ENCODE results near the gene IGLL1.
"Not testable (repeated sequence)": the region's sequence is repeated elsewhere in the genome, so short reads cannot be mapped to it uniquely, and the experiment has no call there.

Gene IGLL1

DNA sequence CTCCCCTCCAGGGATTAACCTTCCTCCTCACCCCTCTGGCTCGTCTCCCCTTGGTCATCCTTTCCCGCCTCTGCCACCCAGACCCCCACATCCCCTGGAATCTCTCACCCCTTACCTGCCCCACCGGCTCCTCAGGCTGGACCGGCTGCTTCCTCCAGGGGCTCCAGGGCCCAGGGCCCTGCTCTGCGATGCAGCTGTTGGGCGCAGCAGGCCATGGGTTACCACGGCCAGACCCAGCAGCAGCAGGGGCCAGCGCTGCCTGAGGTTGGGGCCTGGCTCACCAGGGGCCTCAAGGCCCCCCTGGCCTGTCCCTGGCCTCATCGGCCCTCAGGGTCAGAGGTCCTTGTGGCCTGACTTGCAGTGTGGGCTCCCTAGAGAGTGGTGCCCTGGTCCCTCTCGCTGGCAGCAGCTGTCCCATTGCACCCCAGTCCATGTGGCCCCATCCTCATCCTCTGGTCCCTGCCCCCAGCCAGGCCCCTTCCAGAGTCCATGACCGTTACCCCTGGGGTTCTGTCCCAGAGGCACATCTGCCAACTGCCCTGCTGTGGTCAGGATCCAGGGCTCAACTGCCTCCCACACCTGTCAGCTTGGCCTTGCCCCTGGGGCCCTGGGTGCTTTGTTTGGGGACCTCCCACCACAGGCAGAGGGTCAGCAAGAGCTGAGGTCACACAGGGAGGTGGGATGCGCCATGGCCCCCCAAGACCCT lies at the start of gene IGLL1:
Gene IGLL1 (minus strand): TSS at position 421 of the 706 bp plus-strand sequence. CDS start 100 bp downstream, at position 321.
- no peak for DNase-seq

DNA sequence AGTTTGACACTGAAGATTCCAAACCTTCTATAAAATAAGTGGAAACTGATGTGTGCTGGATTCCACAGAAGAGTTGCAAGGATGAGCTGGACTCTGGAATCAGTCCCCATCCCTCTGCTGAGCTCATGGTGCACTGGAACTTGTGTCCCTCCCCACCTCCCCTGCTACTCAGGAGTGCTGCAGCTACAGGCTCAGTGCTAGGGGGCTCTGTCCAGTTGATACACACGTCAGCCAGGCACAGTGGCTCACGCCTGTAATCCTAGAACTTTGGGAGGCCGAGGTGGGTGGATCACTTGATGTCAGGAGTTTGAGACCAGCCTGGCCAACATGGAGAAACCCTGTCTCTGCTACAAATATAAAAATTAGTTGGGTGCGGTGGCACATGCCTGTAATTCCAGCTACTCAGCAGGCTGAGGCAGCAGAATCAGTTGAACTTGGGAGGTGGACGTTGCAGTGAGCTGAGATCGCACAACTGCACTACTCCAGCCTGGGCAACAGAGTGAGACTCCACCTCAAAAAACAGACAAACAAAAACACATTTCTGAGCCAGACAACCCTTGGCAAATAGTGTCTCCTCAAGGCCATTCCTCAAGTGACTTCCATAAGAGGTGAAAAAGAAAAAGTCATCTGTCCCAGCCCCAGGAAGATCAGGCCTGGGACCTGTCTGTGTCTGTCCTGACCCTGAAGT lies 48.1 kb upstream of the IGLL1 start:
- not testable (repeated sequence) for DNase-seq

DNA sequence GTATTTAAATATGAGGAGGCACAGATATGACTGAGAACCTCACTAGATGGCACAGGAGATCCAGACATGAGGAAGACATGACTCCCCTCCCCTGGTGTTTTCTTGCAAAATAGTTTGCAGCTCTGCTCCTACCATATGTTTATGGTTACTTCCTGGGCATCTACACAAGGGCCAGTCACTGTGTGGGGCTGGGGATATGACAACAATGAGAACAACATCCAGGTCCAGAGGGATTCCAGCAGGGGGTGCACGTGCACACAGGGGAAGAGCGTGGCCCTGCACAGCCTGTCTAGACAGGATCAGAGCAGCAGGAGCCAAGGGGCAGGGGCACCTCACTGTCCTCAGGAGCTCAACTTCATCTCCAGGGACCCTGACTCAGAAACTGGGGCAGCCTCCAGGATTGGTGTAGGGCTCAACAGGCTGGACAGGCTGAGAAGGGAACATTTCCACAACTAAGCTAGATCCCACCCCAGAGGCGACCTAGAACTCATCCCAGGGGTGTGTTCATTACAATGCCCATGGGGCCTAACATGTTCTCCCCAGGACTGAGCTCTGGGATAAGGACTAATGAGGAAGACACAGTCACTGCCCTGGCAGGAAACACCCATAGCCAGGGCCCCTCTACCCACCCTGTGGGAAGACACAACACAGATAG lies 47.4 kb upstream of the IGLL1 start:
- DNase-seq, result not testable (repeated sequence)

DNA sequence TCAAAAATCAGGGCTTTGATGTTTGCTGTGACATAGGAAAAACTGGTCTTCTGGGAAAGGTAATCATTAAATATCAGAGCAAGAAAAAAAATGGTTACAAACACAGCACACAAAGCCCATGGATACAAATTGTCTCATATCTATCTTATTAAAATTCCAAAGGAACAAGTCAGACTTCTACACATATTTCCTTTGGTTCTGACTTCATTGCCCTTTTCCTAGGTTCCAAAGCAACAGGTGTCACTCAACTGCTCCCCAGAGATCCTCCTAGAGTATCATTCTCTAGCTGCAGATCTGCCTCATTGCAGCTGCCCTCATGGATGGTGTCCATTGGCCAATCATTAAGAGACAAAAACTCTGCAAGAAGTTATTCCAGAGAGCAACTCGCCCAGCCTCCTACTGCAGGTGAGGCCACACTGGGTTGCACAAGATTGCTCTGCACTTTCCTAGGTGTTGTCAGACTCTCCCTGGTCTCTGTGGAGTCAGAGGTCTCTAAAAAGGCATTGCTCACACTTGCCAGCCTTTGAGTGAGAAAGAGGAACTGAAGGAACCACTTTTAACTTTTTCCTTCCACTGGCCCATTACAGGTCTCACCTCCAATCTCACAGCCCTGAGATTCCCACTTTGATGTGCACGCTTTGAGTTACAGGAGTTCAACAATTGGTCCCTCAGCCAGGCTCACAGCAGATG lies 46.3 kb upstream of the IGLL1 start:
- DNase-seq, result no peak

DNA sequence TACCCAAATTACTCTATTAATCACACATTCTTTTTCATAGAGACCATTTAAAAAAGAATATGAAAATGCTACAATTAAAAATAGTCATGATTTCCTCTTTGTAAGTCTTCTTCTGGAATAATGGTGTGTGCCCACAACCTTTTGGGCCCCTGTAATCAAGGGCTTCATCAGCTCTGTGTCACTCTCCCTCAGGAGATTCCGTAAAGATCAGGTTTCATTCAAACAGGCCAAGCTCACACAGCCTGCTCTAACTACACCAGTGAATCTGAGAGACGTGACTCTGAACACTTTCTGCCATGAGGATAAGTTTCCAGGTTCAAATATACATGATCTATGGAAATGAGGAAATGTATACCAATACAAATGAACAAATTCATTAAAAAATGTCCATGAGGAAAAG lies 42.5 kb upstream of the IGLL1 start:
- no peak for DNase-seq

DNA sequence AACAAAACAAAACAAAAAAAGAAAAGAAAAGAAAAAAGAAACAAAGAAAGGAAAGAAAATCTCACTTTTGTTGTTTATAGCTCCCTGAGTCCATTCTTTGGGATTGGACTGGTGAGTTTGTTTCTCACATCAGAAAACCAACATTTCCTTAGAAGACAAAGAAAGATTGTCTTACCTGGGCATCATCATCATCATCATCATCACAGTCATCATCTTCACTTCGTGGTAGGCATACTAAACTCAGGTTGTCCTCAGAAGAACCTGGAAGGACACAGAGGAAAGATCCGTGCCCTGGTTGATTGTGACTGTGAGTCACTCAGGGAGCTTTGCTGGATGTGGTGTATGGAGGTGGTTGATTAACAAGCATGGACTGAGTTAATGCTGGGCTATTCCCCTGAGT lies 41.8 kb upstream of the IGLL1 start:
- DNase-seq, result not testable (repeated sequence)

DNA sequence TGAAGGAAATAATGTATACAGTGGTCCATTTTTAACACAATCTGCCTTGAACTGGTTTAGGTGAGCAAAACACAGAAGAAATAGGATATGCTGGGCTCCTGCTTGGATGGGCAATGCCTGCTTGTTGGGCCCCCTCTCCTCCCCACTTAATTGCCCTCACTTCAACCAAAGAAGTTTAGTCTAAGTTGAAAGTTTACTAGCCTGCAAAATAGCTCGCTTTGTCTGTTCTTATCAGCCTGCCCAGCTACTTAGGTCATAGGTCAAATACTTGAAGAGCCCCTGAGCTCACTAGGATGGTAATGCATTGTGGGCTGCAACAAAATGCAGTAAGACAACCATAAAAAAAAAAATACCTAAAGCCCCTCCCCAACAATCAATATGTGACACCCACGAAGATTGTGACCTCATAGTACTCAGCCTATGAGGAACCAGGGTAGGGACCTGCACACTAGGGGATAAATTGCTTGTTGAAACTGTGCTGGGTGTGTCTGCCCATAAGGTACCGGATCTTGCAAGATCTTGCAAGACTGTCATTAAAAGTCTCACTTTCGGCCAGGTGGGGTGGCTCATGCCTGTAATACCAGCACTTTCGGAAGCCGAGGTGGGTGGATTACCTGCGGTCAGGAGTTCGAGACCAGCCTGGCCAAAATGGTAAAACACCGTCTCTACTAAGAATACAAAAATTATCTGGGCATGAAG lies 41.1 kb upstream of the IGLL1 start:
- DNase-seq, result no peak

DNA sequence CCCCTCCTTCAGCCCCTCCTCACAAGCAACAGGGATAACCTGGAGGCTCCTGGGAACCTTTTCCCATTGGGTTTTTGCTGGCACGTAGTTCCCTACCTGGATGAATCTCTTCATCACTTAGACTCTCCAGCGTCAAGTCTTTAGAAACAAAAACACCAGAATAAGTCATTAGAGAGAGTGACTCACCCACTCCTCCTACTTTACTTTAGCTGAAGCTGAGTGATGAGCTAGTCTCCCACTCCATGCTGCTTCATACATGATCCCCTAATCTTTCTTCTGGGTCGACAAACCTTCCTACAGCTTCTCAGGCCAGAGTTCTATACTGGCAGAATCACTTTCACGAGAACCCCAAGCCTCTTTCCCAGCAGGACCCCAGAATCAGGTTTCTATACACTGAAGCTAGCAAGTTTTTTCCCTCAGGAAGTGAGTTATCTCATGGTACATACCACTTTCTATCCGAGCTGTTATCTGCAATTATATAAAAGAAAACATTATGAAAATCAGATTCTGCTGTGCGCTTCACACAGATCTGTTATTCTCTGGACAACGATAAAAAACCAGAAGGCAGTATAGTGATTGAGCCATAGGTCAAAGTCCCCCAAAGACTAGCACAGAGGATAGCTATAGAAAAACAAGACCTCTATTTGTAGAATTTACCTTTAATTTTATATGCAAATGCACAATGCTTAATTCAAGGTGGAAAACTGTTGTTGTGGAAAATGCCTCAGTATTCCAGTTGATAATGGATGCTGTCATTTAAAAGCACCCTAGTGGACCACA lies 33.3 kb upstream of the IGLL1 start:
- no peak for DNase-seq

DNA sequence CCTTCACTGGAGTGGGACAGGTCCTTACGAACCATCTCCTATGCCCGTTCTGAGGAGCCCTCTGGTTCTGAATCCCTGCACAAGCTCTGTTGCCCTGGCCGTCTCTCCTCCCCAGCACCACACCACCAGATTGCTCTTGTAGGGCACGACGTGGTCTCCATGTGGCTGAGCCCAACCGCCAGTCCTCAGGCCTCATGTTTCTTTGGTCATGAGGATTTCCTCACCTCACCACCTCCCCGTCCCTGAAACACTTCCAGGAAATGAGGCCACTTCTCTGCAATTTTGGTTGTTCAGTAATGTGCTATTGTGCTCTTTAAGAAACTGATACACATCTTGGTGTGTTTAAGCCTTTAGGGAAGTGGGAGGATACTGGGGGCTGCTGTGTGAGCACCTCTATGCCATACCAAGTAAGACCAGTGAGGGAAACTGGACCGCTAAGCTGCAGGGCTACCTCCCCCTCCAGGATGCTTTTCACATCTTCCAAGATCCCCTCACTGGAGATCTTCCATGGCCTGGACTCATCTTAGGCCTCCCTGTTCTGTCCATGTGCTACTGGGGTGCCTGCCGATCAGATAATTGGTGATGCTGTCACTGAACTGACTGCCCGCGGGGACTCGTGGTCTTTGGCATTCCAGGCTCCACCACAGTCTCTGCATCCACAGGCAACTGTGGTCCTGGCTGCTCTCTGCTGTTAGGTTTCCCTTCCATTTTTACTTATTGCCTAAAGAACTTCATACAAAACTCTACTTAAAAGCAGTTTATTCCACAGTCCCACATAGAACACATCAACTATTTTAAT lies 30.1 kb upstream of the IGLL1 start:
- no peak for DNase-seq

DNA sequence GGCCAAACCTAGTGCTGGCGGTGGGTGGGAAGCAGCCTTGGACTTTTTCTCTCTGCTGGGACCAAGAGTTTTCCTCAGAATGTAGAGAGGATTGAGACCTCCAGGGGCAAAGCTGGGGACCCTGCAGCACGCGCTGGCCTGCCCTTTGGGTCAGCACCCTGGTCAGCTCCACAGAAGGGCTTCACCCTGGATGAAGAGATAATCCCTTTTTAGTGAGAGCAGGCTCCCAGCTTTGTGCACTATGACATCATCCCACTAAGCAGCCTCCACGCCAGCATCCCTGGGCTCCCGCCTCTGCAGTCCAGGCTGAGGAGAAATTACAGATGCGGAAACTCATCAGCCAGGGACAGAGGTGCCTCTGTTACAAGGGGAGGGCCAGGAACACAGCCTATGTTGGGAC lies 28.5 kb upstream of the IGLL1 start:
- no peak for DNase-seq

DNA sequence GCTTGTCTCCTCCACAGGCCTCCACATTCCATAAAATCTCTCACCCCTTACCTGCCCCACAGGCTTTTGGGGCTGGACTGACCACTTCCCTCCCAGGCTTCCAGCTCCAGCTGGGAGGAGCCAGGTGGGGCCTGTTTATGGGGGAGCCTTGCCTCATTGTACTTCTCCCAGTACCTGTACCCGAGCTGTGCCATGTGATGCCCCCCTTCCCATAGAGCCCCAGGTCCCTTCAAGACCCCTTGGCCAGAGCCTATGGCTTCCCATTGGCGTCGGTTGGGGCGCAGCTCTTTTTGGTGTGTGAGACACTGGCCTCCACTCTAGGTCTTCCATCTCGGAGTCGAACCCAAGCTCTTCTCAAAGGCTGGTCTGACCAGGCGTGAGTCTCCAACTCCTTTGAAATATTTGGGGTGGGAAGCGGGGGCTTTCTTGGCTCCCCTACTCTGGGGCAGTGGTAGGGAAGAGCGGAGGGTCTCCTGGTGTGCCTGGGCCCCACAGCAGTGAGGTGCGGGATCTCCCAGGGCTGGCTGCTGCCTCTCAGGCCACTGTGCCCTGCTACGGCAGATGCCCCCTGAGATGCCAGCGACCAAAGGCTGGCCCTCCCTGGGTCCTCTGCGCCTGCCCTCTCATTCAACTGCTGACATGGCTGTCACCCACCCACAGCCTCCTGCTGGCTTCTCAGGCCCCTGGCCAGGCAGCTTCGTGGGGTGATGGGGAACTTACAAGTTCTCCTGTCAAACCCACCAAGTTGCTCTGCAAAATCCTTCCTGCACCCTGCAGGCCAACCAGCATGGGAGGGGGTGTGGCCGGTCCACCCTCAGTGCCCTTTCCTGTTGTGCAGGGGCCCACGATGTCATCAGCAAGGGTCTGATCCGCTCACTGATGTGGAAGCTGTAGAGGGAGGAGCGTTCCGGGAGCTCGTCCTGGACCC lies 26.4 kb upstream of the IGLL1 start:
- no peak for DNase-seq

DNA sequence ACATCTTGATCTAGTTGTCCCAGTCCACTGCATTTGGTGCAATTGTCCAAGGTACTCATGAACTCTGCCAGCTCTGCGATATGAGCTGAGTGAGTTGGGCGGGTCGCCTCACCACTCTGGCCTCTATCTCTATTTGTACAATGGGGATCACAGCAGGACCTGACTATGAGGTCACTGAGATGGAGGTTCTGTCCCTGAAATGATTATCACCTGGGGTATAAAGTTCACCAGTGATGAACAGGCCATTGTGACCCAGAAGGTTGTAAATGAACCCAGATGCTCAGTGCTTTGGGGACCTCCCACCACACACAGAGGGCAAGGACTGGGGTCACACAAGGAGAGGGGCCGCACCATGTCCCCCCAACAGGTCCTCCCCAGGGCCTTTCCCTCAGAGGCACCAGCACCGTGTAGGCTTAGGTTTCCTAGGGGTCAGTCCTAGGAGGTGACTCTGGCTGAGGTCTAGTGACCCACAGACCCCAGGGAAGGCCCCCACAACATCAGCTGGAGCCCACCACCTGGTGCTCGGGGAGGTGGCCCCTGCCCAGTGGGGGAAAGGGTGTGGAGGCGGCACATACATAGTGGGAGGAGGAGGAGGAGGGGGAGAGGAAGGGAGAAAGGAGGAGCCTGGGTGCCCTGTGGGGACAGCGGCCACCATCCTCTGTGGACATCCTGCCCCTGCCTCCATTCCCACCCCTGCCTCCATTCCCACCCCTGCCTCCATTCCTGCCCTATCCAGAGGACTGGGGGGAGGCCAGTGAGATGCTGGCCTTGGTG lies 25.0 kb upstream of the IGLL1 start:
- no peak for DNase-seq

DNA sequence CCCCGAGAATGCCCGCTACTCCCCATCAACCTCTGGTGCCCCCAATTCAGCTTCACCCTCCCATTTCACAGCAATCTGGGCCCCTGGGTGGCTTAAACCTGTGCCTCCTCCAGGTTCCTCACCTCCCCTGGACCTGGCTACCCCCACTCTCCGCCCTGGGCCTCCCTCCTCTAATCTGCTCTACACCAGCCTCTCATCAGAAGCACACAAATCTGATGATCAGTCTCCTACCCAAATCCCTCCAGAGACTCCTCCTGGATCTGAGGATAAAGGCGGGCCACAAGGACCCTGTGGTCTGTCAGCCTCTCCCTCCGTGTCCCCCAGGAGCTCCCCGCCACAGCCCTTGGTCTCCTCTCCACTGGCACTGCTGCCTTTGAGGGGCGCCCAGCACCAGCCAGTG lies 23.2 kb upstream of the IGLL1 start:
- no peak for DNase-seq

DNA sequence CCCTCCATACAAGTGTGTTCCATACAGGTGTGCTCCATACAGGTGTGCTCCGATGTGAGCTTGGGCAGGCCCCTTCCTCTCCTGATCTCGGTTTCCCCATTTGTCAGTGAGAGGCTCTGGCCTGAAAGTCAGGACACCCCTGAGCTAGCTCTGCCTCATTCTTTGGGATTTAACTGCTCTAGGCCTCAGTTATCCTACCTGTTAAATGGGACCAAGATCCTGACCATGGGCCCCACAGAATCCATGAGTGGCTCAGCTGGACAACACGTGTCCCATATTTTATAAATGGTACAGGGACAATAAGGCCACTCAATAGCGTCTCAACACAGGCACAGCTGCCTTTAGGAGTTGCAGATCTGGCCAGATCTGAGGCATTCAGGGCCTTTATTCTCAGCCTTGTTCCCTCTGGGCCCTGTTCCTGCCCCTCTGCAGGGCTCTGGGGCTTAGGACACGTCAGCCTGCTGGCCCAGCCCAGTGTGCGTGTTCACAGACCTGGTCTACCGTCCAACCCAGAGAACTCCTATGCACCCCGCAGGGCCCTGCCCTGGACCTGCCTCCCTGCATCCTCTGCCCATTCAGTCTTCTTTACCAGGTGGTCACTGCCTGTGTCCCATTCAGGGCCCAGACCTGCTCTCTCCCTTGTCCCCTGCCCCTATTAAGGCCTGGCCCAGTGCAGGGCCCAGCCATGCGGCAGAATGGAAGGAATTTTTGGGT lies 18.9 kb upstream of the IGLL1 start:
- no peak for DNase-seq

DNA sequence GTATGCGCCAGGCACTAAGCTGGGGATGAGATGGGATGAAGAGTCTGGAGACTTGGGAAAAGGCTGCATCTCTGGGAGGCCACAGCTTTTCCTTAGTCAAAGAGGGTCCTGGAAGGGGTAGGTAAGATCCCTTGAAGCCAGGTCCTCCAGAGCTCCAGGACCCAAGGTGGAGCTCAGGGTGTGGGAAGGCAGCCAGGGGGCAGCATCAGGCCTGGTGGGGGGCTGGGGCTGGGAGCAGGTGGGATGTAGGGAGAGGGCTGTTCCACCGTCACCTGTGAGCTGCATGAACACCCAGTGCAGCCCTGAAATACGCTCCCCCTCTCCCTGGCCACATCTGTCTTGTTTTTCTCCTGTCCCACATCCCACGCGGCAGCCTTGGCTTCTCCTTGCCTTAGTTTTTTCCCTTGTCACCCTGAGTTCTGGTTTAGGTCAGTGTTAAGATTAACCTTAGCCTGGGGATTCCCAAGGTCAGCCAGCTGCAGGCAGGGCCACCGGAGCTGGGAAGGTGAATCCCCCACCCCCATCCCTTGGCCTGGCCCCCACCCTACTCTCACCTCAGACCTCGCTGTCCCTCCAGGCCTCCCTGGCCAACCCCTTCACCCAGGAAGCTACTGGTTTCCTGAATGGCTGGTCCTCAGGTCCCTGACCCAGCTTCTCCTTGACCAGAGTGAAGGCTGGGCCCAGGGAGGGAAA lies 17.6 kb upstream of the IGLL1 start:
- not testable (repeated sequence) for DNase-seq

DNA sequence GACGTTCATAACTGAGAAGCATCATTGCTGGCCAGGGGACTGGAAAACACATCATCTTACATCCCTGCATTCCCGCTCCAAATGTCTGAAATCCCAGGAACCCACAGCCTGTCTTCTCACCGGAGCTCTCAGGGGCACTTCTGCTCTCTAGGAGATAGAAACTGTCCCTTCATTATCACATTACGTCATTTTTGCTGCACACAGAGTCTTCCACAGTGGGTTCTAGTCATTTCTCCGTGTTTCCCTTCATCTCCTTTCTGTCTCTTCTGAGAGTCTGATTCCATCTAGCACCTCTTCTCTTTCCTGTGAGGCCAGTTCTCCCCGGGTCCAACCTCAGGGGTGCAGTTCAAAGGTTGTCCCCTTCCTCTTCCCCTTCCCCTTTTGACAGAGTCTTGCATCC lies 15.8 kb upstream of the IGLL1 start:
- DNase-seq, result not testable (repeated sequence)

DNA sequence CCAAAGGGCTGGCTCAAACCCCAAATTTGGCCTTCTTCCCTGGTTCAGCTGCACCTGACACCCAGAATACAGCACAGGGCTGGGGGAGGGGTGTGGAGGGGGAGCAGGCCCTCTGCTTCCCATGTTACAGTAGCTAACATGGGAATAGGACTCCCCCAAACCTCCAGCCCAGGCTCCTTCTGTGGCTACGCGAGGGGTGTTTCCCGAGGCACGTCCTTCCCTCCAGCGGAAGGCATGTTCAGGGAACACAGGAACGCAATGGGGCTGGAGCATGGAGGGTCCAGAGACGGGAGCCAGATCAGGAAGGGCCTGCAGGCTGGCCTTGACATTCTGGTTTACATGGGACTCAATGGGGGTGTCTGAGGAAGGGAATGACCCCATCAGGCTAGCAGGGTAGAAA lies 11.8 kb upstream of the IGLL1 start:
- no peak for DNase-seq

Measured in NCI-H1105 treated with DMSO at 0.1 percent for 48 hours (cell line).